ENCODE results near the gene BARX2. TPM values are rescaled to one million over a fixed set of nuclear protein-coding genes. Genes with fewer than 3 reads are reported as not detected.

BARX2 gene
- total and polyA plus RNA-seq, 2 donors (not counting 1 experiment from before 2014, with no cell fraction given), result not detected

- Mint-ChIP-seq H3K27me3 (peaks cover 8% of the 10 kb centered on the region), H3K9me3 (ENCODE audit: insufficient read depth) (peaks cover 3% of the 10 kb centered on the region), H3K4me3 (no peak overlapping the region), H3K4me1 (no peaks in the 10 kb centered on the region), H3K27ac (no peak overlapping the region)
- 93% methylated on average over 8 of the region's 9 CpGs for WGBS (ENCODE audit: insufficient coverage)
- peaks cover 0 to 5% (median 0%) of the 10 kb centered on the region in 4 experiments for H3K27me3 ChIP-seq (replicated peaks in 1 of 4; ENCODE audit: control extremely low read depth in 1 of 4, control insufficient read depth in 3 of 4, insufficient read depth in 4 of 4, low read length in 3 of 4)
- no peak overlapping the region for H3K4me2 ChIP-seq (replicated peaks; ENCODE audit: low read depth, low read length, poor library complexity, severe bottlenecking)
- H2AFZ ChIP-seq (ENCODE audit: insufficient read depth, low read depth, low read length, poor library complexity, severe bottlenecking), result no peak overlapping the region
- CTCF ChIA-PET, result no interaction called here
- H3K9me3 ChIP-seq (ENCODE audit: control extremely low read depth in 1 of 3, control insufficient read depth in 2 of 3, insufficient read depth in 1 of 3, low read length in 2 of 3), result peaks cover 0 to 6% (median 5%) of the 10 kb centered on the region in 3 donors
- intact Hi-C loops (cut with micrococcal nuclease), result no loop called here
- POLR2A ChIA-PET, result no interaction called here
- no peak for ATAC-seq (ENCODE audit: low read depth)
- H3K27ac ChIP-seq (ENCODE audit: low read length in 2 of 2), result no peak overlapping the region
- no peaks in the 10 kb centered on the region for H4K20me1 ChIP-seq (ENCODE audit: control insufficient read depth, insufficient read depth, low read length, poor library complexity, severe bottlenecking)
- no peak for DNase-seq
- no peaks in the 10 kb centered on the region for H3K79me2 ChIP-seq (ENCODE audit: control insufficient read depth, insufficient read depth, low read length)
- H3K9ac ChIP-seq (ENCODE audit: low read length), result no peak overlapping the region
- no peaks in the 10 kb centered on the region for H3K36me3 ChIP-seq (replicated peaks in 1 of 2; ENCODE audit: control extremely low read depth in 1 of 2, control insufficient read depth in 1 of 2, extremely low read depth in 1 of 2, insufficient read depth in 2 of 2, low read length in 1 of 2)
- no peaks in the 10 kb centered on the region for H3K4me1 ChIP-seq (ENCODE audit: control insufficient read depth in 2 of 2, insufficient read depth in 2 of 2, low read length in 2 of 2)
- TF ChIP-seq CTCF (IDR thresholded peaks at IDR 0.05), result no peak
- H3K4me3 ChIP-seq (ENCODE audit: control extremely low read depth in 1 of 5, extremely low read depth in 1 of 5, insufficient read depth in 1 of 5, low read depth in 2 of 5, low read length in 4 of 5), result no peak overlapping the region
Observed at GRCh38 chr11:129428557-129428956, 52.9 kb downstream of the BARX2 start.

- no peaks in the 10 kb centered on the region for H3K4me1 ChIP-seq (ENCODE audit: control insufficient read depth in 2 of 2, insufficient read depth in 2 of 2, low read length in 2 of 2)
- 40% methylated on average over 1 of the region's 4 CpGs for WGBS (ENCODE audit: insufficient coverage)
- H3K36me3 ChIP-seq (replicated peaks in 1 of 2; ENCODE audit: control extremely low read depth in 1 of 2, control insufficient read depth in 1 of 2, extremely low read depth in 1 of 2, insufficient read depth in 2 of 2, low read length in 1 of 2), result no peaks in the 10 kb centered on the region
- no peak for DNase-seq
- no peak overlapping the region for H3K9ac ChIP-seq (ENCODE audit: low read length)
- no peak overlapping the region for H3K4me2 ChIP-seq (replicated peaks; ENCODE audit: low read depth, low read length, poor library complexity, severe bottlenecking)
- H2AFZ ChIP-seq (ENCODE audit: insufficient read depth, low read depth, low read length, poor library complexity, severe bottlenecking), result no peak overlapping the region
- intact Hi-C loops (cut with micrococcal nuclease), result no loop called here
- ChIA-PET CTCF (no interaction called here), POLR2A (no interaction called here)
- no peak overlapping the region for H3K27ac ChIP-seq (ENCODE audit: low read length in 2 of 2)
- no peaks in the 10 kb centered on the region for H3K79me2 ChIP-seq (ENCODE audit: control insufficient read depth, insufficient read depth, low read length)
- peaks cover 0 to 5% (median 3%) of the 10 kb centered on the region in 3 donors for H3K9me3 ChIP-seq (ENCODE audit: control extremely low read depth in 1 of 3, control insufficient read depth in 2 of 3, insufficient read depth in 1 of 3, low read length in 2 of 3)
- H3K4me3 ChIP-seq (ENCODE audit: control extremely low read depth in 1 of 5, extremely low read depth in 1 of 5, insufficient read depth in 1 of 5, low read depth in 2 of 5, low read length in 4 of 5), result no peak overlapping the region
- H3K9me3 Mint-ChIP-seq (ENCODE audit: insufficient read depth), result peaks cover 3% of the 10 kb centered on the region
- H3K4me3 Mint-ChIP-seq, result no peak overlapping the region
- no peak overlapping the region for H3K27ac Mint-ChIP-seq
- H3K4me1 Mint-ChIP-seq, result no peaks in the 10 kb centered on the region
- TF ChIP-seq CTCF (IDR thresholded peaks at IDR 0.05) (no peak), EZH2 (IDR thresholded peaks at IDR 0.05; ENCODE audit: borderline replicate concordance, insufficient read depth, low read depth, low read length, poor library complexity, severe bottlenecking) (no peak)
- no peaks in the 10 kb centered on the region for H3K27me3 ChIP-seq (replicated peaks in 1 of 4; ENCODE audit: control extremely low read depth in 1 of 4, control insufficient read depth in 3 of 4, insufficient read depth in 4 of 4, low read length in 3 of 4)
- H4K20me1 ChIP-seq (ENCODE audit: control insufficient read depth, insufficient read depth, low read length, poor library complexity, severe bottlenecking), result no peaks in the 10 kb centered on the region
- ATAC-seq (ENCODE audit: low read depth), result no peak
- no peaks in the 10 kb centered on the region for H3K27me3 Mint-ChIP-seq
Observed at GRCh38 chr11:129434641-129435498, 59.2 kb downstream of the BARX2 start.
